Activated naive CD4-positive, alpha-beta T cell treated with Interleukin-2 at 50 U/mL for 16 hours (primary cell): ENCODE data around the gene SLC28A1.

ENCODE experiments used
- DNase-seq: peaks from one replicate; pipeline ENCODE4 v3.0.0-alpha.2; 2020

SLC28A1 gene

DNA sequence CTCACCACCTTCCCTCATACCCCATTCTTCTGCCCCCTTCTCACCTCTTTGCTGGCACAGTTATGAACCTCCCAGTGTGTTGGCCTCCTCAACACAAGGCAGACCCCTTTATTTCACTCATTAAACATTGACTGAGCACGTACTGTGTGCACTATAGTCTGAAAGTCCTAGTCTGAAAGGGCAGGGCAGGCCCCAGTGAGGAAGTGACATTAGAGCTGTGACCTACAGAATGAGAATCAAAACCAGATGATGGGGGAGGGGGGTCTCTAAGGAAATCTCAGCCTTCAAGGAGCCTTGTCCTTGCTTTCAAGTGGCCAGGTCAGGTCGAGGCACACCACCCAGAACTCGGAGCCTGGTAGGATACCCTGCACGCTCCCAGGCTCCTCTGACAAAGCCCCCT lies 3.5 kb downstream of the SLC28A1 start:
- no peak for DNase-seq

DNA sequence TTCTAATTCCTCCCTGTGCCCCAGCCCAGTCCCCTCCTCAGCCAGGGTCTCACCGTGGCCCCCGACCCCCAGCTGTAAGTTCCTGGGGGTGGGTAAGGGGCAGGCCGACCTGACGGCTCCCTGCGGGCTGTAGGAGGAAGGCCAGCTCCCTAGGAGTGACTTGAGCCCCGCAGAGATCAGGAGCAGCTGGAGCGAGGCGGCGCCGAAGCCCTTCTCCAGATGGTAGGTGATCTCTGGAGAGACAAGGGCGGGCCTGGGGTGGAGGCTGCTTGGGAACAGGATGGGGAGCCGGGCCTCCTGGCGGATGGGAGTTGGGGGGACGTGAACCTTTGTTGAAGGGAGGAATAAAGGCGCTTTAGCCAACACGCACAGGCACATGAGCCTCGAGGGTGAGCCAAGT lies 4.2 kb downstream of the SLC28A1 start:
- no peak for DNase-seq

DNA sequence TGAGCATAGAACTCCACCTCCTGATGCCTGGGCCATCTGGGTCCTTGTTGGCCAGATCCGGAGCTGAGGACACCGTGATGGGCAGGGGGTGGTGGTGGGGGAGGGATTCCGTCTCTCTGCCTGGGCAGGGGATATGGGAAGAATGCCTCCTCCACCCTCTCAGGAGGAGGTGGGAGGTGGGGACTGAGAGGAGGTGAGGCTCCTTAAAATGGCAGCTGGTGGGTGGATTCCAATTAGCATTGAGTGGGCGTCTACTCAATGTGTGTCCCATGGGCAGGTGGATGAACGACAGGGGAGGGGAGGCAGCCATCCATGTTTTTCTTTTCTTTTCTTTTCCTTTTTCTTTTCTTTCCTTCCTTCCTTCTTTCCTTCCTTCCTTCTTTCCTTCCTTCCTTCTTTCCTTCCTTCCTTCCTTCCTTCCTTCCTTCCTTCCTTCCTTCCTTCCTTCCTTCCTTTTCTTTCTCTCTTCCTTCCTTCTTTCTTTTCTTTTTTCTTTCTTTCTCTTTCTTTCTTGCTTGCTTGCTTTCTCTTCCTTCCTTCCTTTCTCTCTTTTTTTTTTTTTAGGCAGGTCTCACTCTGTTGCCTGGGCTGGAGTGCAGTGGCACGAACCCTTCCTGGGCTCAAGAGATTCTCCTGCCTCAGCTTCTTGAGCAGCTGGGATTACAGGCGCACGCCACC lies 5.0 kb downstream of the SLC28A1 start:
- no peak for DNase-seq

DNA sequence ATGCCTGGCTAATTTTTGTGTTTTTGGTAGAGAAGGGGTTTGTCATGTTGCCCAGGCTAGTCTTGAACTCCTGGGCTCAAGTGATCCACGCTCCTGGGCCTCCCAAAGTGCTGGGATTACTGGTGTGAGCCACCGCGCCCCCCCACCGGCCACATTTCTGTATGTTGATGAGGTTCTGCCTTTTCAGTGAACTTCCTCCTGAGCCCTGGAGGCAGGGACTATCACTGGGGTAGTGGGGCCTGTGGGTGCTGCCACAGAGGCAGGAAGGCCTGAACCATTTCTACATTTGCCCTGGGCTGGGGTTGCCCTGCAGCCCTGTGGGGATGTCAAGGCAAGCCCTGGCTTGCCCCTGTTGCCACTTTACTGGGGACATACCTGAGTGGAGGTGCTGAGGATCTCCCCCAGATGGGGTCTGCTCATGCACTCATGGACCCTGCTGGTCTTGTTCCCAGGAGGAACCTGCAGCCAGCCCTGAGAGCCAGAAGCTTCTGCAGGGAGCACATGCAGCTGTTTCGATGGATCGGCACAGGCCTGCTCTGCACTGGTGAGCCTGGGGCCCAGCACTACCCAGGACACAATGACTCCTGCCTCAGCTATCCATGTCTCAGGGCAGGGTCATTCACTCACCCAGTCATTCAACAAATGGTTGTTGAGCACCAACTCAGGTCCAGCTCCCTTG lies 5.7 kb downstream of the SLC28A1 start:
- no peak for DNase-seq

DNA sequence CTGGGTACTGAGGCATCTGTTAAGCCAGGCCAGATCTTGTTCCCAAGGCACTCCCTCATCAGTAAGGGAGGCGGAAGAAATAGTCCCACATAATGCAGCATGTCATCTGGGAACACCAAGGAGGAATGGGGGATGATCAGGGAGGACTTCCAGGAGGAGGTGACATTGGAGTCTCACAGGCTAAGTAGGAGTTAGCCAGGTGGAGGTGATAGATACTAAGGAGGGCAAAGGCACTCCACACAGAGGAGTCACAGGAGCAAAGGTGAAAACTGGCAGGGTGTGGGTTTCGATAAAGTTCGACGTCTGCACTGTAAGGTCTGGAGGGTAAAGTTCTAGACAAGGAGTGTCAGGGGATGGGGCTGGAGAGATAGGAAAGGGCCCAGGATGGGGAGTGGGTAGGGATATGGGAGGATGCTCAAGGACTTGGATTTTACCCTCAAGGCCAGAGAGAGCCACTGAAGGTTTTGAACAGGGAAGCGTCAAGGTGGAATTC lies 6.3 kb downstream of the SLC28A1 start:
- no peak for DNase-seq

DNA sequence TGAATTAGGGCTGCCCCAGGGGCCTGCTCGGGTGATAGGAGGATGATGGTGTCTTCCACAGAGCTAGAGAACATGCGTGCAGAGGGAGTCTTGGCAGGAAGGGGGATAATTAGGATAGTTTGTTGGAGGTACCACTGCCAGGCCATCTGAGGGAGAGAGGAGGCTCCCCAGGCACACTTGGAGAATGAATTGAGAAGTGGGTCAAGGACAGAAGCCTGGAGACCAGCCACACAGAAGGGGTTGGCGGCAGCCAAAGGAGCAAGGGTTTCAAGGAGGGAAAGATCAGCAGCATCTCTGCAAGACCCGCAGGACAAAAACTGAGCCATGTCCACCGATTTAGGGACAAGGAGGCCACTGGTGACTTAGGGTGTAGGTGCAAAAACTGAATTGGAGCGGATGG lies 6.9 kb downstream of the SLC28A1 start:
- no peak for DNase-seq

DNA sequence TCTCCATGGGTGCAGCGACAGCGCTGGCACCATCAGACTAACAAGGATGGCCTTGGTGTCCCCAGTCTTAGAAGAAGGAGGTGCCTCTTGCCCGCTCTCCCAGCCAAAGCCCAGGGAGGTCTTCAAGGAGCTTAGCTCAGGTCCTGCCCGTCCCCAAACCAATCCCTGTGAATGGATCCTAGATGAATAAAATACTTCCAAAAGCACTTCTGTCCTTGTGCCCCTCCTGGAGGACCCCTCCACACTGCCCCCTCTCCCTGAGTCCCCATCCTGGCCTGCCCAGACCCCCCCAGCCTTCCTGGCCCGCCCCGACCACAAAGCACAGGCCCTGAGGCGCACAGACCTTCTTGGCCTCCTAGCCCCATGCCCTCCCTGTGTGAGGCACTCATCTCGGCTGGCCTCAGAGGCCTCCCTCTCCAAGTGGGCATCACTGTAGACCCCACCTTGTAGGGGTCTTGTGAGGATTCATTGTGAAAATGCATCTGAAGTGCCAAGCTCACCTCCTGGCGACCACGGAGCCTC lies 8.4 kb downstream of the SLC28A1 start:
- DNase-seq = no peak

DNA sequence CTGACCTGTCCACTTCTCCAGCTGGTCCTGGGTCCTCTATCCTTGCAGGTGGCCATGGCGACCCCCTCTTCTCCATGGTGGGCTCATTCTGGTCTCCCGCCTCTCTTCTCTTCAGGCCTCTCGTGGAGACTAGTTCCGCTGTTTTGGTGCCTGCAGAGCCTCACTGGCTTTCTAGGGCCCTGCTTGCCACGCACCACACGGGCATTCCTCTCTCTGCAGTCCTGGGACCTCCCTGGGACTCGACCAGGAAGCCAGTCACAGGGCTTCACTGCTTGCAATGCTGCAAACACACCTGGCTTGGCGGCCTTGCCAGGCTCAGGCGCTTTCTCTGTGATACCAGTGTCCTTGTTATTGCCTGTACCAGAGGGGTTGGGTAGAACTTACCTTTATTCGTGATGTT lies 9.1 kb downstream of the SLC28A1 start:
- DNase-seq = no peak

DNA sequence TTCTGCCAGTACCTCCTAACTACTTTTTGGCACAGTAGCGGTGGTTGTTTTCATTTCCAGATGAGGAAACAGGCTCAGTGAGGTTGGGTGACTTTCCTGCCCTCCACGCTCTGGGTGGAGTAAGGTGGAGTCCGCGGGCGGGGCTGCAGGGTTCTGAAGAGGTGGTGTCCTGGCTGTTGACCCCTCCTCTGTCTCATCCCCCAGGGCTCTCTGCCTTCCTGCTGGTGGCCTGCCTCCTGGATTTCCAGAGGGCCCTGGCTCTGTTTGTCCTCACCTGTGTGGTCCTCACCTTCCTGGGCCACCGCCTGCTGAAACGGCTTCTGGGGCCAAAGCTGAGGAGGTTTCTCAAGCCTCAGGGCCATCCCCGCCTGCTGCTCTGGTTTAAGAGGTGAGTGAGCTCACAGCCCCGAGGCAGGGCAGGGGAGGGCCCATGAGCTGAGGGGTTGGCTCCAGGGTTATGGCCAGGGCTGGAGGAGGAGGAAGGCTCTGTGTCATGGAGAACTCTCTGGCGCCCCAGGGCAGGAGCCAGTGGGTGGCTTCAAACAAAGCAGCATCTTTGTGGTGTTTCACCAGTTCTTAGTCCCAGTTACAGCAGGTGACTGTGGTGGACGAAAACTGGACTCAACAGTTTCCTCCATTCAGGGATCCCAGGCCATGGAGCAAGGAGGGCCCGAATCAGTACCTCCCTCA lies 10.4 kb downstream of the SLC28A1 start:
- DNase-seq = no peak

DNA sequence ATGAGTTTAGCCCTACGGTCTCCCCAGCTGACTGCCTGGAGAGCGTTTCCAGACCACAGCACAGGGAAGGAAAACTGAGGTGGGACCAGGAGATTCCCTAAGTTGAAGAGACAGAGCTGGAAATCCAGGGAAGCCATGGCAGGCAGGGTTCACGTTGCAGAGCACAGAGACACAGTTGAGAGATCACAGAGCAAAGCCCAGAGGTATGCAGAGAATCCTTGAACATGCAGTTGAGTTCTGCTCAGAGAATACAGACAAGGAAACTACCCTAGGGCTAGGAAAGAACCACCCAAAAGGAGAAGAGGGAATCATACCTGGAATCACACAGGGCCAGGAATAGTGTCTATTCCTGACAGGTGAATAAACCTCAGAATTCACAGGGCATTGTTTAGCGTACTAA lies 14.3 kb downstream of the SLC28A1 start:
- no peak for DNase-seq

DNA sequence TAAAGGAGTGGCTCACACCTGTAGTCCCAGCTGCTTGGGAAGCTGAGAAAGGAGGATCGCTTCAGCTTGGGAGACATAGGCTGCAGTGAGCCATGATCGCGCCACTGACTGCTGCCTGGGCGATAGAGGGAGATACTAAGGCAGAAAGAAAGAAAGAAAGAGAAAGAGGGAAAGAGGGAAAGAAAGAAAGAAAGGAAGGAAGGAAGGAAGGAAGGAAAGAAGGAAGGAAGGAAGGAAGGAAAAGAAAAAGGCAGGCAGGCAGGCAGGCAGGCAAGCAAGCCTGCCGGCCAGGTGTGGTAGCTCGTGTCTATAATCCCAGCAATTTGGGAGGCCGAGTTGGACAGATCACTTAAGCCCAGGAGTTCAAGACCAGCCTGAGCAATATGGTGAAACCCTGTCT lies 15.3 kb downstream of the SLC28A1 start:
- DNase-seq = no peak

DNA sequence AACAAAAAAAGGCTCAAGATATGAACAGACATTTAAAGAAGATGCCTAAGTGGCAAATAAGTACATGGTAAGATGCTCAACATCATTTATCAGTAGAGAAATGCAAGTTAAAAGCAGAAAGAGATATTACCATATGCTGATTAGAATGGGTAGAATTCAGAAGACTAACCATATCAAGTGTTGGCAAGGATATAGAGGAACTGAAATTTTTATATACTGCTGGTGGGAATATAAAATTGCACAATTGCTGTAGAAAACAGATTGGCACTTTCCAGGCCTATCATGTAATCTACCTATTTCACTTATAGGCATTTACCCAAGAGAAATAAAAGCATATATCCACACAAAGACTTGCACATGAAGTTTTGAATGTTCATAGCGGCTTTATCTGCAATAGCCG lies 17.1 kb downstream of the SLC28A1 start:
- DNase-seq = no peak

DNA sequence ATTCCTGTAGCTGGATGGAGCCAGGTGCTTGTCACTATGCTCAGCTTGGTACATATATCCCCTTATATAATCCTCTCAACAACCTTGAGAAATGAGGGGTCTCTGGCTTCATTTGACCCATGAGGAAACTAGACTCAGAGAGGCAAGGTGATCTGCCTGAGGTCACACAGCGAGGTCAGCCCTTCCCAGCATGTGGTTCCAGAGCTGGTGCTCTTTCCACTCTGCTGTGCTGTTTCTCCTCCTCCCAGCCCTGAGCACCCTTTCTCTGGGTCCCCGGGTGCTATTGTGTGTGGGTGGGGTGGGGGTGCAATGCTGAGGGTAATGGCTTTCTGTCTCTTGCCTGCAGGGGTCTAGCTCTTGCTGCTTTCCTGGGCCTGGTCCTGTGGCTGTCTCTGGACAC lies 19.3 kb downstream of the SLC28A1 start:
- no peak for DNase-seq

DNA sequence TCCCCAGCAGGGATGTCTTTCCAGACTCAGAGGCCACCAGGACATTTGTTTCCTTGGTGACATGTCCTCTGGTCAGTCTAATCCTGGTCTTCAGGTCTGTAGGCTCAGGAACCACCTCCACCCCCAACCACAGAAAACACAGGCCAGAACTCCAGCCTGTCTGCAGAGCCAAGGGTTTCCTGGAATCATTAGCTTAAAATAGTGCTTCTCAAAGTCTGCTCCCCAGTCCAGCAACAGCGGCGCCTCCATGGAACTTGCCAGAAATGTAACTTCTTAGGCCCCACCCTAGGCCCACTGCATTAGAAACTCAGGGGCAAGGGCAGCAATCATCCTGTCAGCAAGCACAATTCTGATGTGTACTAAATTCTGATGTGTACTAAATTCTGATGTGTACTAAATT lies 20.0 kb downstream of the SLC28A1 start:
- DNase-seq = no peak

DNA sequence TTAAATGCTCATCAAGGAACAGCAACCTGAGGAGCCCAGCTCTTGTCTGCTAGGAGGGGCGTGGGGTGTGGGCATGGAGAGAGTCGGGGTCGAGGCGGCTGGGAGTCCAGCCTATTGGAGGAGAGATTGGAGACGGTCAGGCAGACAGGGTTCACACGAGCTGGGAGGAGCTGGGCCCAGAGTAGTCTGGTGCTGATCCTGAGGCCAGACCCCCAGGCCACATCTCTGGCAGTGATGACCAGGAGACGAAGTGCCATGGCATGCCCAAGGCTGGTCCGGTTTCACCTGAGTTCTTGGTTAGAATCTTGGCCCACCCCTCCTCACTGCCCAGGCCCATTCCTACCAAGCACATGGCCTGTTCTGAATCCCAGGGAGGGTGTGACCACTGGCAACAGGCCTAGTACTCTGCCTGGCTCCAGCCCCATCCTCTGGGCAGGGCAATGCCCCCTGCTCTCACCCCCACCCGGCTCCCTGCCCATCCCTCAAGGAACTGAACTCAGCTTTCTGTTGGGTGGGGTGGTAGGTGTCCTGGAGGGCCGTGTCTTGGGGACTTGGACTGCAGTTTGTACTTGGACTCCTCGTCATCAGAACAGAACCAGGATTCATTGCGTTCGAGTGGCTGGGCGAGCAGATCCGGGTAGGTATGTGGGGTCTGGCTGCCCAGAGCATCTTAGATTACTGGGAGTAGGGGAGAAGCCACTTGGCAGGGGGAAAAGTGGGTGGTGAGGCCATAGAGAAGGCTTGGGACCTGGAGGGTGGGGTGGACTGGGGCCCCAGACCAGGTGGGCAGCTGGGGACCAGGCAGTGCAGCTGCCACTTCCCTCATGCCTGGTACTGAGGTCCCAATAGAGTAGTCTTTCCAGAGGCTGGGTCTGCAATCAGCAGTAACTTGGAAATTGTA lies 20.8 kb downstream of the SLC28A1 start:
- no peak for DNase-seq

DNA sequence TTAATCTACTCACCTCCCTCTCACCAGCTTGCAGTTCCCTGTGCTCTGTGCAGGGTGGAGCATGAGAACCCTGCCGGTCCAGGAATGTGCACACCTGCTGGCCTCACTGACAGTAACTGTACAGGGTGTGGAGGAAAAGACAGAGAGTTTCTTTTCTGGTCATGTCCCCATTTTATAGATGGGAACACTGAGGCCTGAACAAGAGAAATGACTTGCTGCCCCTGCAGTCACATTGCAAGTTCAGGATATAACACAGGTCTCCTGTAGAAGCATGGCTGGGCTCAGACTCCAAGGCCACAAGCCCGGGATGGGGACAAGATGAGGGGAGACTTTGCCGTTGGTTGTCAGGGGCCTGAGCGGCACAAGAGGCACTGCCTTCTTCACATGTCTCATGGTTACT lies 23.3 kb downstream of the SLC28A1 start:
- no peak for DNase-seq

DNA sequence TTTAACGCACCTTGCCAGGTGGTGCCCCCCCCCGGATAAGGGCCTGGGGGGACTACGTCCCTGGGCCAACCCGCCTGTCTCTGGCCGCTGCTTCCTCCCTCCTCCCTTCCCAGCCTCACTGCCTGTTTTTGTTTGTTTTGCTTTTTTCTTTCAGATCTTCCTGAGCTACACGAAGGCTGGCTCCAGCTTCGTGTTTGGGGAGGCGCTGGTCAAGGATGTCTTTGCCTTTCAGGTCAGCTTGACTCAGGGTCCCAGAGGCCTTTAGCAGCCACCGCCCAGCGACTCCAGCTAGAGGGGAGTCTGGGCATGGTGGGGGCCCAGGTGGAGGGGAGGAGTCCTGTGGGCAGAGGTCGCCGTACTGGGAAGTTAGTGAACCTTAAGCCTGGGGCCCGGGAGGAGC lies 24.1 kb downstream of the SLC28A1 start:
- DNase-seq = no peak

DNA sequence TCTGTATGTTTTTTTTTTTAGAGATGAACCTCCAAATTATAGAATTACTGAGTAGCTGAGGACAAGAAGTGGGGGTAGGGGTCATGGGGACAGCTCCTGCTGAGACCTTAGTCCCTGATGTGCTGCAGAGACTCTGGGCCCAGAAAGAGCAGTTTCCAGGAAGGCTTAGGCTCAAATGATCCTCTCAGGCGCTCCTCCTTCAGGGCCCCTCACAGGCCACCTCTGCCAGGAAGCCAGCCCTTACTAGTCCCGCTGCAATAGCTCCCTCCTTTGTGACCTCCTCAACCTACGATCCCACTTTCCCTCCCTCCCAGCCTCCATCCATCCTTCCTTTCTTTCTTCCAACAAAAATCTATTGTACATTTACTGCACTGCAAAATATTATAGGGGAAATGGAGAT lies 24.6 kb downstream of the SLC28A1 start:
- no peak for DNase-seq

DNA sequence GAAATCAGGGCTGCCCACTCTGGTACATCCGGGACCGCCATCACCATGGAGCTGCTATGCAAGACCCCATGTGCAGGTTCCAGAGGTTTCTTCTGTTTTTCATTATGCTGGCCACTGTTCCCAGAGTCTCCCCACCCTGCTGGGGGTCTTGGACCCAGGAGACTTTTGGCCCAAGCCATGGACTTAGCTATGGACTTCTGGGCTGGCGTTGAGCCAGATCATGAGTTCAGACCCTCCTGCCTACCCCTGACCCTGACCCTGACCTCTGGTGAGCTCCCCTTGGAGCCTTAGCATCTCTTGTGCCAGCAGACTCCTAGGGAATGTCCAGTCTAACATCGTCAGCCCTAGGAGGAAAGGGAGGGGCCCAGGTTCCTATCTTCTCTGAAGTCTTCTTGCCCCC lies 25.3 kb downstream of the SLC28A1 start:
- DNase-seq = no peak

DNA sequence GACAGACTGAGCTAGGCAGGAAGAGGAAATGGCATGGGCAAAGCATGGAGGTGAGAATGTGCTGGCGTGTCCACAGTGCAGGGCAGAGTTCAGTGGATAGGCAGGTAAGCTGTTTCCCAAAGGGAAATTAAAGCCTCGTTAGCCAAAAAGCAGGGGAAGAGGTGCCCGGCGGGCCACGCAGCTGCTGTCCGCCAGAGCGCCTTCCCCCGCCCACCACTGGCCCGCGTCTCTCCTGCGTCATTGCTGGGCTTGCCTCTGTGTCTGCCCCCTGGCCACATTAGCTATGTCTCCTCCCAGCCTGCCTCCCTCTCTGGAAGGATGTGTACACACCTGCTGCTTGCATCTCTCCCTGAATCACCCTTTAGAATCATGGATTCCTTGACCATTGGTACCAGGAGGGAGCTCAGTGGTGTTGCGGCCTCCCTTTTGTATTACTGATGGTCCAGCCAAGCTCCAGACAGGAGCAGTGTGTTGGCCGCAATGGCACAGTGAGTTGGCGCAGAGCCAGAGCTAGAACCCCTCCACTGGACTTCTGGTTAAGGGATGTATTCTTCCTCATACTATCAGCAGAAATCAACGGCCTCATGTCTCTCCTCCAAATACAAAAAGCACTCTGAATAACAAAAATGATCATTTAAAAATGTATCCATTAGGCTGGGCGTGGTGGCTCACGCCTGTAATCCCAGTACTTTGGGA lies 26.6 kb downstream of the SLC28A1 start:
- no peak for DNase-seq

DNA sequence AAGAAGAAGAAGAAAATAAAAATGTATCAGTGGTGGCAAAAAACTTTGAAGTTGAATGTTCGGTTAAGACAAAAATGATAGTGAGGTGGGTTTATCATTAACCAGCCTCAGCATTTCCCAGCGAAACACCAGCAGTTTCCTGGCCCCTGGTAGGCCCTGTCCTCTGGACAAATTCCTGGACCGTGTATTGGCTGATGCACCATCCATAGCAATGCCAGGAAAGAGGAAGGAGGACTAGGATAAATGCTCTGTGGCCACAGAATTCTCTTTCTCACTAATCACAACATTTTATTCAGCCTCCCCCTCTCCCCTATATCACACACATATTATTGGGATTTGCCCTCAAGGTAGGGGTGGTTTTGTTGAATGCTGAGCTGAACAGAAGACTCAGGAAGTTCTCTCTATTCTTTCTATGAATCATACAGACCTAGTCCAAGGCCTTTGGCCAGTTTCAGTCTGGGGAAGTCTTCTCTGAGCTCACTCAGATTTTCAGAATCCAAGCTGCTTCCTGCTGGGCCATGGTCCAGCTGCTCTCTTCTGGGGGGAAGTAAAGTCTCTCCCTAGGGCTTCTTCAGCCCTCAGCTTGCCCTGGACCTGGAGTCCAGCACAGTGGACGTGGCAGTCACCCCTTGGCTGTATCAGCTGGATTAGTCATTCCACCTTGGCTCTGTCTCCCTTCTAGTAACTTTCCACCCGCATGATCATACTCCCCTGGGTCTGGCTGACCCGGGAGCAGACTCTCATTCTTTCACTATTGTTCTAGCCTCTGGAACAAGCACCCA lies 27.6 kb downstream of the SLC28A1 start:
- no peak for DNase-seq

DNA sequence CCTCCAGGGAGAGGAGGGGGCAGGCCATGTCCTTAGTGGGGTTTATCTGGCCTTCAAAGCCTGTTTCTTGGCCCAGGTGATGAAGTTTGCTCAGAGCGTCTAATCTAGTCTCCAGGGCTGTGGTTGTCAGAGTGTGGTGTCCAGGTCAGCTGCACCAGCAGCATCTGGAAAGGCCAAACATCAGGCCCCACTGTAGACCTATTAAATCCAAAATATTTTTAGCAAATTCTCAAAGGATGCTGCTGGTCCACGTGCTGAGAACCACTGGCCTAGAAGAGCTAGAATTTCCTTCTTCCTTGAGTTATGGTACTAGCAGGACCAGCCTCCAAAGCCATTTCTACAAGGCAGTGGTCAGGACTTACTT lies 28.9 kb downstream of the SLC28A1 start:
- no peak for DNase-seq
